Trophoblast cell (in vitro differentiated cells and primary cell): ENCODE results near the gene PTPRM.

Experiments
- DNase-seq, 2 donors: peaks; one replicate each; pipeline ENCODE4 v3.0.0-alpha.2; 2016
- H2AFZ ChIP-seq: 2 replicates; pipeline ENCODE4 v1.6.1; 2013; ENCODE audit warnings: low read length, moderate library complexity, mild to moderate bottlenecking; ENCODE audit not compliant: insufficient read depth, poor library complexity
- H2AK5ac ChIP-seq: 2 replicates; pipeline ENCODE4 v1.6.1; 2013; ENCODE audit warnings: mild to moderate bottlenecking, low read length
- H2BK120ac ChIP-seq: 2 replicates; pipeline ENCODE4 v1.6.1; 2013; ENCODE audit warnings: low read length, mild to moderate bottlenecking, moderate library complexity; ENCODE audit not compliant: insufficient read depth, poor library complexity
- H2BK12ac ChIP-seq: 2 replicates; pipeline ENCODE4 v1.6.1; 2013; ENCODE audit warnings: mild to moderate bottlenecking, low read length, moderate library complexity
- H2BK5ac ChIP-seq: 2 replicates; pipeline ENCODE4 v1.6.1; 2013; ENCODE audit warnings: low read length, low read depth, moderate library complexity, mild to moderate bottlenecking; ENCODE audit not compliant: poor library complexity
- H3K14ac ChIP-seq: 2 replicates; pipeline ENCODE4 v1.6.1; 2013; ENCODE audit warnings: mild to moderate bottlenecking, low read length
- H3K18ac ChIP-seq: 2 replicates; pipeline ENCODE4 v1.6.1; 2013; ENCODE audit warnings: mild to moderate bottlenecking, low read length
- H3K23ac ChIP-seq: 2 replicates; pipeline ENCODE4 v1.6.1; 2013; ENCODE audit warnings: low read length
- H3K27ac ChIP-seq: 2 replicates; pipeline ENCODE4 v1.5.1; 2013; ENCODE audit warnings: low read depth, mild to moderate bottlenecking, inconsistent platforms, low read length, moderate library complexity
- H3K27me3 ChIP-seq: 2 replicates; pipeline ENCODE4 v1.6.1; 2013; ENCODE audit warnings: inconsistent platforms, mild to moderate bottlenecking, low read length, moderate library complexity; ENCODE audit not compliant: insufficient read depth
- H3K36me3 ChIP-seq, 2 experiments: 1 replicate in 1 of 2; 2 replicates in 1 of 2; pipeline ENCODE4 v1.6.1; 2013; ENCODE audit warnings: low read length in 2 of 2, mild to moderate bottlenecking in 2 of 2, moderate library complexity in 1 of 2; ENCODE audit not compliant: insufficient read depth in 2 of 2, control insufficient read depth in 1 of 2
- H3K4ac ChIP-seq: 2 replicates; pipeline ENCODE4 v1.6.1; 2013; ENCODE audit warnings: low read depth, mild to moderate bottlenecking, low read length, moderate library complexity
- H3K4me1 ChIP-seq, 2 experiments: 1 replicate in 1 of 2; 2 replicates in 1 of 2; pipeline ENCODE4 v1.6.1; 2013; ENCODE audit warnings: low read length in 2 of 2, mild to moderate bottlenecking in 2 of 2, moderate library complexity in 1 of 2; ENCODE audit not compliant: insufficient read depth in 2 of 2, control insufficient read depth in 1 of 2
- H3K4me2 ChIP-seq: 2 replicates; pipeline ENCODE4 v1.6.1; 2013; ENCODE audit warnings: inconsistent platforms, mild to moderate bottlenecking, low read length, moderate library complexity
- H3K4me3 ChIP-seq: 2 replicates; pipeline ENCODE4 v1.5.1; 2013; ENCODE audit warnings: mild to moderate bottlenecking, low read depth, low read length, inconsistent platforms
- H3K79me1 ChIP-seq: one replicate; pipeline ENCODE4 v1.6.1; 2013; ENCODE audit warnings: low read length
- H3K79me2 ChIP-seq: 2 replicates; pipeline ENCODE4 v1.6.1; 2013; ENCODE audit warnings: low read length, mild to moderate bottlenecking; ENCODE audit not compliant: control insufficient read depth, insufficient read depth, poor library complexity
- H3K9ac ChIP-seq: 2 replicates; pipeline ENCODE4 v1.6.1; 2013; ENCODE audit warnings: mild to moderate bottlenecking, low read length
- H3K9me3 ChIP-seq: 2 replicates; pipeline ENCODE4 v1.6.1; 2013; ENCODE audit warnings: low read depth, mild to moderate bottlenecking, control low read depth, inconsistent platforms, low read length; ENCODE audit not compliant: insufficient read depth
- H4K12ac ChIP-seq: 2 replicates; pipeline ENCODE4 v1.6.1; 2013; ENCODE audit warnings: low read depth, mild to moderate bottlenecking, low read length, moderate library complexity
- H4K8ac ChIP-seq: 2 replicates; pipeline ENCODE4 v1.6.1; 2013; ENCODE audit warnings: low read depth, mild to moderate bottlenecking, low read length, moderate library complexity
- H4K91ac ChIP-seq: one replicate; pipeline ENCODE4 v1.6.1; 2013; ENCODE audit warnings: low read depth, mild to moderate bottlenecking, low read length, moderate library complexity
- WGBS: extraction: QIAGEN DNeasy Blood & Tissue Kit; methylation state at CpG from one replicate; pipeline ENCODE4 v1.1.7; 2013; ENCODE audit warnings: missing lambda C conversion rate; ENCODE audit not compliant: insufficient read length, insufficient coverage; ENCODE audit errors: extremely low coverage; 5-methylcytosine and 5-hydroxymethylcytosine counted together

PTPRM gene

DNA sequence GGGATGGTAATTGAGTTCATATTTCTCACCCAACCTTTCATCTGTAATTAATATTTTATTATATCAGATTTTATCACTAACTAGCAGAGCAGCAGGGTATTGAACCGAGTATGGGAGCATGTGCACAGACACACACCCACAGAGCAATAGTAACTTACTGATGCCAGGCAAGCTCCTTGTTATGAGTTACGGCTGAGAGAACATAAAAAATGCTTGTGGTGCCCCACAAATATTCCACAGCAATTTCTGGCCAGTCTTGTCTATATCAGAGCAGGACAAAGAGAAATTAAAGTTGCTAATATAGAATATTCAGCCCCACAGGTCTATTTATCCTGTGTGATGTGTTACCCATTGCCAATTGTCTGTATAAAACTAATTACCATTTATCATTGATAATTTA is 540.3 kb downstream of the PTPRM start:
- no peak overlapping the region for H3K14ac ChIP-seq
- no peak overlapping the region for H2BK12ac ChIP-seq
- no peak overlapping the region for H2BK5ac ChIP-seq
- H3K9me3 ChIP-seq: no peaks in the 10 kb centered on the region
- H3K23ac ChIP-seq: no peak overlapping the region
- no peak overlapping the region for H3K18ac ChIP-seq
- H3K9ac ChIP-seq: no peak overlapping the region
- H3K79me2 ChIP-seq: no peaks in the 10 kb centered on the region
- no peaks in the 10 kb centered on the region for H3K79me1 ChIP-seq
- no peaks in the 10 kb centered on the region for H3K4me1 ChIP-seq
- no peak overlapping the region for H4K8ac ChIP-seq
- H4K12ac ChIP-seq: no peak overlapping the region
- no peak for DNase-seq
- H3K4ac ChIP-seq: no peak overlapping the region
- no peak overlapping the region for H4K91ac ChIP-seq
- no peak overlapping the region for H3K4me3 ChIP-seq
- H3K27ac ChIP-seq: no peak overlapping the region
- no peaks in the 10 kb centered on the region for H3K36me3 ChIP-seq
- H2BK120ac ChIP-seq: no peak overlapping the region
- no peak overlapping the region for H2AFZ ChIP-seq
- no peaks in the 10 kb centered on the region for H3K27me3 ChIP-seq
- no peak overlapping the region for H2AK5ac ChIP-seq
- H3K4me2 ChIP-seq: no peak overlapping the region
- no CpG with 5 or more reads among the region's 2 CpGs for WGBS

DNA sequence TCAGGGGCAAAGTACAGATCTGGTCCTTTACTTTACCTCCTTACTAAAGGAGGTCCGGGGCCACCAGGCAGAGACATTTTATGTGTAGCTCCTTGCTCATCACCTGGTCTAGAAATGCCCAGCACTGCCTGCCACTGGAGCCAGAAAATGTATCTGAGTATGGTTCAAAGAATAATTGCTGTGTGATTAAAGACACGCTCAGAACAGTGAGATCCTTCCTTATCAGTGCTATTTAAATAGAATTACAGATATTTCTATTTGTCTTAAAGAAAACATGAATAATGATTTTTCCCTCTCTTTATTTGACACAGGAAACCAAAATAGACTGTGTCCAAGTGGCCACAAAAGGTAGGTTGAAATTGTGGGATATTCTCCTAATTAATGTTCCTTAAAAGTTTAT is 547.4 kb downstream of the PTPRM start:
- no peak overlapping the region for H4K8ac ChIP-seq
- no peaks in the 10 kb centered on the region for H3K27me3 ChIP-seq
- no peaks in the 10 kb centered on the region for H3K79me2 ChIP-seq
- no peak overlapping the region for H3K9ac ChIP-seq
- H3K4ac ChIP-seq: no peak overlapping the region
- no peak overlapping the region for H2AK5ac ChIP-seq
- no peak overlapping the region for H4K91ac ChIP-seq
- no CpG with 5 or more reads among the region's 2 CpGs for WGBS
- no peaks in the 10 kb centered on the region for H3K9me3 ChIP-seq
- H3K79me1 ChIP-seq: no peaks in the 10 kb centered on the region
- H3K4me3 ChIP-seq: no peak overlapping the region
- no peak overlapping the region for H3K23ac ChIP-seq
- H3K14ac ChIP-seq: no peak overlapping the region
- no peak overlapping the region for H2AFZ ChIP-seq
- H3K18ac ChIP-seq: no peak overlapping the region
- H2BK12ac ChIP-seq: no peak overlapping the region
- H3K27ac ChIP-seq: no peak overlapping the region
- H3K4me2 ChIP-seq: no peak overlapping the region
- H2BK5ac ChIP-seq: no peak overlapping the region
- H3K4me1 ChIP-seq: no peaks in the 10 kb centered on the region
- H4K12ac ChIP-seq: no peak overlapping the region
- H2BK120ac ChIP-seq: no peak overlapping the region
- H3K36me3 ChIP-seq: no peaks in the 10 kb centered on the region
- DNase-seq: no peak

DNA sequence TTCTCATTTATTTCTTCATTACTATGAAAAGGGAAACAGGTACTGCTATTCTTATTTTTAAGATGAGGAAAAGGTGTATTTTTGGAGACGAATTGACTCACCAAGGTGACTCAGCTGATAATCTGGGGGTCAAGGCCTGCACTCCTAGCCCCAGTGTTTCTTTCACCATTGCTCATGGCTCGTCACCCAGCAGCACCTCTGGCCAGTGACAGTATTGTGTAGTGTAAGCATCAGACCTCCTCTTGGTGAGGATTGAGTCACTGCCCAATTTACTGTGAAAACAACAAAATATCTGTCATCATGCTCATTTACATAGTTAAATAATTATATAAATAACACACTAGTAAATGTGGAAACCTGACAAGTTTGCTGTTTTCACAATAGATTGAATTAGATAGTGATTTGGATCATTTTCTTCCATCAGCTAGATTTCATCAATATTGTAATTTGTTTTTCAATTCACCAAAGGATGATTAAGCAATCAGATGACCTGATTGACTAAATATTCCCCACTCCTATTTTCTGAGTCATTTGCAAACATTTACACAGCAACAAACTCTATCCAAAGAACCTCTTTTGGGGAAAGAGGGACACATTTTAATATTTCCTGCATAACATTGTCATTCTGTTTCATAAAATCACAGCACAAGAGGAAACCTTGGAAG is 549.4 kb downstream of the PTPRM start:
- Histone ChIP-seq H4K12ac (no peak overlapping the region), H3K9me3 (no peaks in the 10 kb centered on the region), H2AFZ (no peak overlapping the region), H3K36me3 (no peaks in the 10 kb centered on the region), H4K91ac (no peak overlapping the region), H2BK5ac (no peak overlapping the region), H3K9ac (peak overlapping the region; percentile 80), H2BK12ac (no peak overlapping the region), H3K14ac (no peak overlapping the region), H3K18ac (no peak overlapping the region), H3K4ac (no peak overlapping the region), H3K23ac (no peak overlapping the region), H3K4me1 (no peaks in the 10 kb centered on the region), H2AK5ac (no peak overlapping the region), H3K27ac (no peak overlapping the region), H3K4me2 (no peak overlapping the region), H3K27me3 (no peaks in the 10 kb centered on the region), H3K4me3 (no peak overlapping the region), H3K79me2 (no peaks in the 10 kb centered on the region), H3K79me1 (no peaks in the 10 kb centered on the region), H2BK120ac (no peak overlapping the region), H4K8ac (no peak overlapping the region)
- WGBS: no CpG with 5 or more reads among the region's 2 CpGs
- DNase-seq: peak; percentile 55 to 59

DNA sequence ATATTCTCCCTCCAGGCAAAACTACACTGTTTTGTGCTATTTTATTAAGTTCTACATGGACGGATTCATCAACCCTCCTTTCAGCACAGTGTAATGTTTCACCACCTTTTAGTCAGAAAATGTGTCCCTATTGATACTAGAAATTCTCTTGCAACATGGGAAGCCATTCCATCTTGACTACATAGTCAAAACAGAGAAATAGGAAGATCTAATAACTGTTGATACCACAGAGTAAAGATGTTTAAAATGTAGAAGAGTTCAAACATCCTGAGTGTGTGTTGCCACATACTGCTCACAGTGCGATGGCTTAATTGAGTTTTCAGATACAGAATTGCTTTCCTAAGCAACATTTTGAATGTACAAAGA is 549.9 kb downstream of the PTPRM start:
- H3K9ac ChIP-seq: no peak overlapping the region
- no peaks in the 10 kb centered on the region for H3K36me3 ChIP-seq
- H3K4me3 ChIP-seq: no peak overlapping the region
- H3K4ac ChIP-seq: no peak overlapping the region
- H2AK5ac ChIP-seq: no peak overlapping the region
- H3K27ac ChIP-seq: no peak overlapping the region
- no peak overlapping the region for H2BK12ac ChIP-seq
- peak in 1 of 2 donors; percentile 48 for DNase-seq
- no peak overlapping the region for H3K14ac ChIP-seq
- no peak overlapping the region for H2AFZ ChIP-seq
- no CpG with 5 or more reads among the region's 2 CpGs for WGBS
- H3K4me1 ChIP-seq: no peaks in the 10 kb centered on the region
- no peak overlapping the region for H2BK120ac ChIP-seq
- no peaks in the 10 kb centered on the region for H3K27me3 ChIP-seq
- H3K79me1 ChIP-seq: no peaks in the 10 kb centered on the region
- no peak overlapping the region for H2BK5ac ChIP-seq
- H4K12ac ChIP-seq: no peak overlapping the region
- no peak overlapping the region for H4K91ac ChIP-seq
- no peak overlapping the region for H4K8ac ChIP-seq
- no peak overlapping the region for H3K4me2 ChIP-seq
- H3K23ac ChIP-seq: no peak overlapping the region
- no peaks in the 10 kb centered on the region for H3K79me2 ChIP-seq
- no peak overlapping the region for H3K18ac ChIP-seq
- H3K9me3 ChIP-seq: no peaks in the 10 kb centered on the region
